Neural cell (in vitro differentiated cells): ENCODE results near the gene WDR54. TPM values are rescaled to one million over a fixed set of nuclear protein-coding genes. Genes with fewer than 3 reads are reported as not detected.

Source experiments
- H2AFZ ChIP-seq: fragments of 200-600, 300-800 bp; sonication (generic), shearing (Covaris generic); 2 replicates; pipeline ENCODE4 v1.6.0; 2014; ENCODE audit warnings: low read depth, mild to moderate bottlenecking, antibody characterized with exemption, low read length, moderate library complexity
- H3F3A ChIP-seq: fragments of 200-600 bp; shearing (Covaris generic); 2 replicates; pipeline ENCODE4 v1.6.1; 2016; ENCODE audit warnings: mild to moderate bottlenecking, moderate library complexity, mixed read lengths, antibody characterized with exemption, low read length; ENCODE audit not compliant: insufficient read depth, poor library complexity, severe bottlenecking
- H3K27ac ChIP-seq: fragments of 200-600, 300-800 bp; sonication (generic), shearing (Covaris generic); 2 replicates; pipeline ENCODE4 v1.5.1; 2014; ENCODE audit warnings: mild to moderate bottlenecking, low read length, moderate library complexity
- H3K27me3 ChIP-seq: fragments of 300-800, 200-600 bp; sonication (generic), shearing (Covaris generic); 2 replicates; pipeline ENCODE4 v1.6.0; 2014; ENCODE audit warnings: mild to moderate bottlenecking, low read depth, low read length, moderate library complexity; ENCODE audit not compliant: insufficient read depth
- H3K36me3 ChIP-seq: fragments of 300-800, 200-600 bp; sonication (generic), shearing (Covaris generic); 2 replicates; pipeline ENCODE4 v1.5.1; 2014; ENCODE audit warnings: mild to moderate bottlenecking, antibody characterized with exemption, low read length, moderate library complexity; ENCODE audit not compliant: insufficient read depth
- H3K4me2 ChIP-seq: fragments of 300-800, 200-600 bp; sonication (generic), shearing (Covaris generic); 2 replicates; pipeline ENCODE4 v1.6.0; 2014; ENCODE audit warnings: mild to moderate bottlenecking, low read length
- H3K4me3 ChIP-seq: fragments of 300-800, 200-600 bp; sonication (generic), shearing (Covaris generic); 2 replicates; pipeline ENCODE4 v1.5.1; 2014; ENCODE audit warnings: mild to moderate bottlenecking, low read length, moderate library complexity
- H3K79me2 ChIP-seq: fragments of 200-600 bp; shearing (Covaris generic); replicated peaks from 2 replicates; pipeline ENCODE4 v1.6.0; 2014; ENCODE audit warnings: mild to moderate bottlenecking, low read length, moderate library complexity; ENCODE audit not compliant: insufficient read depth
- H3K9ac ChIP-seq: fragments of 300-800, 200-600 bp; sonication (generic), shearing (Covaris generic); 2 replicates; pipeline ENCODE4 v1.6.1; 2016; ENCODE audit warnings: mild to moderate bottlenecking, low read length, mixed read lengths
- H3K9me2 ChIP-seq: fragments of 200-600 bp; shearing (Covaris generic); 2 replicates; pipeline ENCODE4 v1.6.1; 2016; ENCODE audit warnings: mild to moderate bottlenecking, low read length, mixed read lengths; ENCODE audit not compliant: insufficient read depth
- H3K9me3 ChIP-seq: fragments of 200-600, 300-800 bp; sonication (generic), shearing (Covaris generic); 2 replicates; pipeline ENCODE4 v1.6.1; 2016; ENCODE audit warnings: mild to moderate bottlenecking, mixed run types, low read length, moderate library complexity, mixed read lengths
- H4K20me1 ChIP-seq: fragments of 200-600 bp; shearing (Covaris generic); 2 replicates; pipeline ENCODE4 v1.6.1; 2016; ENCODE audit warnings: mild to moderate bottlenecking, mixed run types; ENCODE audit not compliant: insufficient read depth
- EP300 ChIP-seq: fragments of 450-650 bp; conservative IDR thresholded peaks from 2 replicates; pipeline ENCODE4 v1.6.1; 2014; ENCODE audit warnings: antibody characterized with exemption, mild to moderate bottlenecking, moderate library complexity; ENCODE audit not compliant: poor library complexity, severe bottlenecking
- EZH2 ChIP-seq: fragments of 200-600, 300-800 bp; shearing (Covaris generic), sonication (generic); IDR thresholded peaks from 2 replicates; pipeline ENCODE4 v1.6.1; 2014; ENCODE audit warnings: antibody characterized with exemption, low read length, borderline replicate concordance, mild to moderate bottlenecking; ENCODE audit not compliant: insufficient read depth, poor library complexity, severe bottlenecking
- MXI1 ChIP-seq: fragments of 450-650 bp; conservative IDR thresholded peaks from 2 replicates; pipeline ENCODE4 v1.6.1; 2014; ENCODE audit warnings: antibody characterized with exemption, mild to moderate bottlenecking; ENCODE audit not compliant: poor library complexity, severe bottlenecking
- POLR2AphosphoS5 ChIP-seq: IDR thresholded peaks from 2 replicates; pipeline ENCODE4 v1.6.1; 2012
- RAD21 ChIP-seq: fragments of 450-650 bp; conservative IDR thresholded peaks from 2 replicates; pipeline ENCODE4 v1.6.1; 2014; ENCODE audit warnings: antibody characterized with exemption, mild to moderate bottlenecking, moderate library complexity
- SMC3 ChIP-seq: fragments of 450-650 bp; conservative IDR thresholded peaks from 2 replicates; pipeline ENCODE4 v1.6.1; 2014; ENCODE audit warnings: antibody characterized with exemption, mild to moderate bottlenecking, moderate library complexity; ENCODE audit not compliant: poor library complexity
- TAF1 ChIP-seq: IDR thresholded peaks from 2 replicates; pipeline ENCODE4 v1.6.1; 2012; ENCODE audit warnings: low read depth
- polyA plus RNA-seq: library from polyadenylated mRNA; depleted of rRNA; stranded (reverse); fragments of >200 nt; gene quantifications from 2 replicates; pipeline ENCODE4 v1.2.3, GENCODE V29; 2014
- TF ChIP-seq, protein P1 (sequence below): fragments of 450-650 bp; IDR thresholded peaks from 2 replicates; pipeline ENCODE4 v1.5.1; 2014; ENCODE audit warnings: antibody characterized with exemption, mild to moderate bottlenecking, moderate library complexity; ENCODE audit not compliant: poor library complexity, severe bottlenecking
- TF ChIP-seq, protein P2 (sequence below): IDR thresholded peaks from 2 replicates; pipeline ENCODE4 v1.6.1; 2012; ENCODE audit warnings: borderline replicate concordance

The WDR54 gene
- polyA plus RNA-seq, 1 donor from 2014 or later, result 110 TPM

DNA sequence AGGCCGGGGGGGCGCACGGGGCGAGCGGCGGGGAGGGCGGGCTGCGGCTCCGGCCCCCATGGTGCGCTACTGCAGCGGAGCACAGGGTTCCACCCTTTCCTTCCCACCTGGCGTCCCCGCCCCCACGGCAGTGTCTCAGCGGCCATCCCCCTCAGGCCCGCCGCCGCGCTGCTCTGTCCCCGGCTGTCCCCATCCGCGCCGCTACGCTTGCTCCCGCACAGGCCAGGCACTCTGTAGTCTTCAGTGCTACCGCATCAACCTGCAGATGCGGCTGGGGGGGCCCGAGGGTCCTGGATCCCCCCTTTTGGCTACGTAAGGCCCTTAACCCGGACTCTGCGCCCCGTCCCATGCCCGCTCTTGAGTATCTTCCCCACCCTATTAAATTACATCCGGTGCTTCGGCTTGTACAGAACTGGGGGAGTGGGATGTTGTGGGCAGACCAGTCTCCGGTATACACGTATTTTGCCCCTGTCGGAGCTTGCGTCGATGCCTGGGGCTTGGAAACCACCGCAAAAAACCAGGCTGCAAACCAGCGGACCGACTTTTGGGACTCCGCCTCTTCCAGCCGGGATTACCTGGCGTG is 36.1 kb downstream of the WDR54 start:
- H3K4me2 ChIP-seq, result peak overlapping the region; percentile 65
- H3K4me3 ChIP-seq, result peak overlapping the region; percentile 99
- no peaks in the 10 kb centered on the region for H3K9me3 ChIP-seq
- TF ChIP-seq EZH2 (no peak), RAD21 (no peak), MXI1 (no peak), POLR2AphosphoS5 (peak; percentile 69), SMC3 (peak; percentile 30), TAF1 (peak; percentile 86), EP300 (no peak)
- TF ChIP-seq, protein P1, sequence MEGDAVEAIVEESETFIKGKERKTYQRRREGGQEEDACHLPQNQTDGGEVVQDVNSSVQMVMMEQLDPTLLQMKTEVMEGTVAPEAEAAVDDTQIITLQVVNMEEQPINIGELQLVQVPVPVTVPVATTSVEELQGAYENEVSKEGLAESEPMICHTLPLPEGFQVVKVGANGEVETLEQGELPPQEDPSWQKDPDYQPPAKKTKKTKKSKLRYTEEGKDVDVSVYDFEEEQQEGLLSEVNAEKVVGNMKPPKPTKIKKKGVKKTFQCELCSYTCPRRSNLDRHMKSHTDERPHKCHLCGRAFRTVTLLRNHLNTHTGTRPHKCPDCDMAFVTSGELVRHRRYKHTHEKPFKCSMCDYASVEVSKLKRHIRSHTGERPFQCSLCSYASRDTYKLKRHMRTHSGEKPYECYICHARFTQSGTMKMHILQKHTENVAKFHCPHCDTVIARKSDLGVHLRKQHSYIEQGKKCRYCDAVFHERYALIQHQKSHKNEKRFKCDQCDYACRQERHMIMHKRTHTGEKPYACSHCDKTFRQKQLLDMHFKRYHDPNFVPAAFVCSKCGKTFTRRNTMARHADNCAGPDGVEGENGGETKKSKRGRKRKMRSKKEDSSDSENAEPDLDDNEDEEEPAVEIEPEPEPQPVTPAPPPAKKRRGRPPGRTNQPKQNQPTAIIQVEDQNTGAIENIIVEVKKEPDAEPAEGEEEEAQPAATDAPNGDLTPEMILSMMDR, result no peak
- TF ChIP-seq, protein P2, sequence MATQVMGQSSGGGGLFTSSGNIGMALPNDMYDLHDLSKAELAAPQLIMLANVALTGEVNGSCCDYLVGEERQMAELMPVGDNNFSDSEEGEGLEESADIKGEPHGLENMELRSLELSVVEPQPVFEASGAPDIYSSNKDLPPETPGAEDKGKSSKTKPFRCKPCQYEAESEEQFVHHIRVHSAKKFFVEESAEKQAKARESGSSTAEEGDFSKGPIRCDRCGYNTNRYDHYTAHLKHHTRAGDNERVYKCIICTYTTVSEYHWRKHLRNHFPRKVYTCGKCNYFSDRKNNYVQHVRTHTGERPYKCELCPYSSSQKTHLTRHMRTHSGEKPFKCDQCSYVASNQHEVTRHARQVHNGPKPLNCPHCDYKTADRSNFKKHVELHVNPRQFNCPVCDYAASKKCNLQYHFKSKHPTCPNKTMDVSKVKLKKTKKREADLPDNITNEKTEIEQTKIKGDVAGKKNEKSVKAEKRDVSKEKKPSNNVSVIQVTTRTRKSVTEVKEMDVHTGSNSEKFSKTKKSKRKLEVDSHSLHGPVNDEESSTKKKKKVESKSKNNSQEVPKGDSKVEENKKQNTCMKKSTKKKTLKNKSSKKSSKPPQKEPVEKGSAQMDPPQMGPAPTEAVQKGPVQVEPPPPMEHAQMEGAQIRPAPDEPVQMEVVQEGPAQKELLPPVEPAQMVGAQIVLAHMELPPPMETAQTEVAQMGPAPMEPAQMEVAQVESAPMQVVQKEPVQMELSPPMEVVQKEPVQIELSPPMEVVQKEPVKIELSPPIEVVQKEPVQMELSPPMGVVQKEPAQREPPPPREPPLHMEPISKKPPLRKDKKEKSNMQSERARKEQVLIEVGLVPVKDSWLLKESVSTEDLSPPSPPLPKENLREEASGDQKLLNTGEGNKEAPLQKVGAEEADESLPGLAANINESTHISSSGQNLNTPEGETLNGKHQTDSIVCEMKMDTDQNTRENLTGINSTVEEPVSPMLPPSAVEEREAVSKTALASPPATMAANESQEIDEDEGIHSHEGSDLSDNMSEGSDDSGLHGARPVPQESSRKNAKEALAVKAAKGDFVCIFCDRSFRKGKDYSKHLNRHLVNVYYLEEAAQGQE, result peak; percentile 79
- no peaks in the 10 kb centered on the region for H4K20me1 ChIP-seq
- peak overlapping the region; percentile 95 for H3K9ac ChIP-seq
- no peaks in the 10 kb centered on the region for H3K9me2 ChIP-seq
- H2AFZ ChIP-seq, result peak overlapping the region; percentile 69
- no peaks in the 10 kb centered on the region for H3K27me3 ChIP-seq
- no peaks in the 10 kb centered on the region for H3F3A ChIP-seq
- no peaks in the 10 kb centered on the region for H3K36me3 ChIP-seq
- H3K79me2 ChIP-seq, result peaks cover 12% of the 10 kb centered on the region
- peak overlapping the region; percentile 98 for H3K27ac ChIP-seq

DNA sequence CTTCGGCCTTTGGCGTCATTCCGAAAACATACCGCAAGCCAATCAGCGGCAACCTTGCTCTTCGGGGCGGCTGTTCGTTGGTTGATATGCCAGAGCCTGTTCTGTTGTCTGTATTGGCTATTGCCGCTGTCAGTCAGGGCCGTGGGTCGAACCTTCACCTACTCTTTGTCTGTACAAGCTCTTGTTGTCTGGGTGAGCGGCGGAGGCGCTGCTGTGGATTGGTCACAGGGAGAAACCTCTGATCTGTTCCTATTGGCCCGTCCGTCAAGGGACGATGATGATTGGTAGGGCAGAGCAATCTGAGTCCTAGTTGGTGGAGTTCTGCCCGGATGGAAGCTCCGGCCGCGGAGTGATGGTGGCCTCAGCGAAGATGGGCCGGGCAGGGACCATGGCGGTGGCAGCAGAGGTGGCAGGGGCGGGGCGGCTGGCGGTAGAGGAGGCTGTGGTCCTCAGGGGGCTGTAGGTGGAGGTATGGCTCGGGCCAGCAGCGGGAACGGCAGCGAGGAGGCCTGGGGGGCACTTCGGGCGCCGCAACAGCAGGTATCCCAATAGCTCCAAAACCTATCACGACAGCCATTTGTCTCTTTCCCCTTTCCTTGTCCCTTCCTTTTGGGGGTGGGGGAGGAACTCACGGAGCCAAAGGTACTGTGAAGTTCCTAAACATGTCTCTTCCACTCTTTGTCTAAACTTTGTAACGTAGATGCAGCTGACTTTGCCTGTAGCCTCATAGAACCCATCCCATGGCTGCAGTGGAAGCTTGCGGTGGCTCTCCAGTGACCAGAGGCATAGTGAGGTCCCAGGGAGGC is 36.8 kb downstream of the WDR54 start, which contains the start of gene WBP1:
WBP1 (plus strand) TSS at position 307 of the 806 bp plus-strand sequence; CDS start at position 472, 165 bp downstream.
- Histone ChIP-seq H4K20me1 (no peaks in the 10 kb centered on the region), H3K27me3 (no peaks in the 10 kb centered on the region), H3K27ac (peak within 1 kb of the TSS; percentile 98), H3F3A (no peaks in the 10 kb centered on the region), H3K9me3 (no peaks in the 10 kb centered on the region), H3K79me2 (peaks cover 12% of the 10 kb centered on the region), H3K4me2 (peak within 1 kb of the TSS; percentile 97), H3K36me3 (no peaks in the 10 kb centered on the region), H3K9me2 (no peaks in the 10 kb centered on the region), H3K9ac (peak within 1 kb of the TSS; percentile 95), H3K4me3 (peak within 1 kb of the TSS; percentile 99), H2AFZ (peak within 1 kb of the TSS; percentile 73)
- TF ChIP-seq, protein P1, result peak; percentile 22
- TF ChIP-seq TAF1, result no peak
- TF ChIP-seq, protein P2, result peak; percentile 9
- peak; percentile 57 for TF ChIP-seq MXI1
- TF ChIP-seq SMC3, result no peak
- peak; percentile 76 for TF ChIP-seq POLR2AphosphoS5
- TF ChIP-seq EZH2, result no peak
